ENCODE data around the gene NNAT. TPM values are rescaled to one million over a fixed set of nuclear protein-coding genes. Genes with fewer than 3 reads are reported as not detected.

Gene NNAT
- total and polyA plus RNA-seq, 2 donors (not counting 1 experiment from before 2014, with no cell fraction given) = not detected

GRCh38 chr20:37494796-37495195 lies 26.3 kb upstream of the NNAT start:
- Mint-ChIP-seq H3K27me3 (no peaks in the 10 kb centered on the region), H3K4me1 (peaks cover 11% of the 10 kb centered on the region), H3K9me3 (ENCODE audit: insufficient read depth) (no peaks in the 10 kb centered on the region), H3K27ac (no peak overlapping the region), H3K4me3 (no peak overlapping the region)
- Histone ChIP-seq H3K4me1 (ENCODE audit: control insufficient read depth in 2 of 2, insufficient read depth in 2 of 2, low read length in 2 of 2) (no peaks in the 10 kb centered on the region), H3K79me2 (ENCODE audit: control insufficient read depth, insufficient read depth, low read length) (no peaks in the 10 kb centered on the region), H4K20me1 (ENCODE audit: control insufficient read depth, insufficient read depth, low read length, poor library complexity, severe bottlenecking) (peaks cover 9% of the 10 kb centered on the region), H3K27me3 (replicated peaks in 1 of 4; ENCODE audit: control extremely low read depth in 1 of 4, control insufficient read depth in 3 of 4, insufficient read depth in 4 of 4, low read length in 3 of 4) (no peaks in the 10 kb centered on the region), H3K27ac (ENCODE audit: low read length in 2 of 2) (no peak overlapping the region), H3K36me3 (replicated peaks in 1 of 2; ENCODE audit: control extremely low read depth in 1 of 2, control insufficient read depth in 1 of 2, extremely low read depth in 1 of 2, insufficient read depth in 2 of 2, low read length in 1 of 2) (no peaks in the 10 kb centered on the region), H3K4me2 (replicated peaks; ENCODE audit: low read depth, low read length, poor library complexity, severe bottlenecking) (no peak overlapping the region), H3K9ac (ENCODE audit: low read length) (no peak overlapping the region), H2AFZ (ENCODE audit: insufficient read depth, low read depth, low read length, poor library complexity, severe bottlenecking) (no peak overlapping the region), H3K9me3 (ENCODE audit: control extremely low read depth in 1 of 3, control insufficient read depth in 2 of 3, insufficient read depth in 1 of 3, low read length in 2 of 3) (no peaks in the 10 kb centered on the region), H3K4me3 (ENCODE audit: control extremely low read depth in 1 of 5, extremely low read depth in 1 of 5, insufficient read depth in 1 of 5, low read depth in 2 of 5, low read length in 4 of 5) (no peak overlapping the region)
- TF ChIP-seq CTCF (IDR thresholded peaks at IDR 0.05) (no peak), EZH2 (IDR thresholded peaks at IDR 0.05; ENCODE audit: borderline replicate concordance, insufficient read depth, low read depth, low read length, poor library complexity, severe bottlenecking) (no peak)
- CTCF ChIA-PET = no interaction called here
- ATAC-seq (ENCODE audit: low read depth) = no peak
- DNase-seq = no peak
- WGBS (ENCODE audit: insufficient coverage) = 78% methylated on average over 5 of the region's 5 CpGs
- POLR2A ChIA-PET = no interaction called here
- intact Hi-C loops (cut with micrococcal nuclease) = no loop called here

- Histone ChIP-seq H3K4me1 (ENCODE audit: control insufficient read depth in 2 of 2, insufficient read depth in 2 of 2, low read length in 2 of 2) (no peaks in the 10 kb centered on the region), H3K36me3 (replicated peaks in 1 of 2; ENCODE audit: control extremely low read depth in 1 of 2, control insufficient read depth in 1 of 2, extremely low read depth in 1 of 2, insufficient read depth in 2 of 2, low read length in 1 of 2) (no peaks in the 10 kb centered on the region), H3K4me3 (ENCODE audit: control extremely low read depth in 1 of 5, extremely low read depth in 1 of 5, insufficient read depth in 1 of 5, low read depth in 2 of 5, low read length in 4 of 5) (no peak overlapping the region), H3K27ac (ENCODE audit: low read length in 2 of 2) (no peak overlapping the region), H4K20me1 (ENCODE audit: control insufficient read depth, insufficient read depth, low read length, poor library complexity, severe bottlenecking) (peaks cover 9% of the 10 kb centered on the region), H3K9ac (ENCODE audit: low read length) (no peak overlapping the region), H3K4me2 (replicated peaks; ENCODE audit: low read depth, low read length, poor library complexity, severe bottlenecking) (no peak overlapping the region), H3K79me2 (ENCODE audit: control insufficient read depth, insufficient read depth, low read length) (no peaks in the 10 kb centered on the region), H2AFZ (ENCODE audit: insufficient read depth, low read depth, low read length, poor library complexity, severe bottlenecking) (no peak overlapping the region), H3K9me3 (ENCODE audit: control extremely low read depth in 1 of 3, control insufficient read depth in 2 of 3, insufficient read depth in 1 of 3, low read length in 2 of 3) (no peaks in the 10 kb centered on the region), H3K27me3 (replicated peaks in 1 of 4; ENCODE audit: control extremely low read depth in 1 of 4, control insufficient read depth in 3 of 4, insufficient read depth in 4 of 4, low read length in 3 of 4) (no peaks in the 10 kb centered on the region)
- ATAC-seq (ENCODE audit: low read depth) (no peak), DNase-seq (no peak)
- H3K4me1 Mint-ChIP-seq = peaks cover 11% of the 10 kb centered on the region
- POLR2A ChIA-PET = no interaction called here
- H3K27ac Mint-ChIP-seq = no peak overlapping the region
- intact Hi-C loops (cut with micrococcal nuclease) = no loop called here
- CTCF ChIA-PET = no interaction called here
- no peak overlapping the region for H3K4me3 Mint-ChIP-seq
- no peaks in the 10 kb centered on the region for H3K9me3 Mint-ChIP-seq (ENCODE audit: insufficient read depth)
- no CpG with 5 or more reads among the region's 2 CpGs for WGBS (ENCODE audit: insufficient coverage)
- H3K27me3 Mint-ChIP-seq = no peaks in the 10 kb centered on the region
- TF ChIP-seq CTCF (IDR thresholded peaks at IDR 0.05) (no peak), EZH2 (IDR thresholded peaks at IDR 0.05; ENCODE audit: borderline replicate concordance, insufficient read depth, low read depth, low read length, poor library complexity, severe bottlenecking) (no peak)
Measured at GRCh38 chr20:37498066-37498665, 22.9 kb upstream of the NNAT start.

Data from B cell (primary cell).